ENCODE measurements around the gene AK9. TPM values are rescaled to one million over a fixed set of nuclear protein-coding genes. Genes with fewer than 3 reads are reported as not detected.

Gene AK9
- total and polyA plus RNA-seq, 10 of the 15 experiments (the other 5 are each of a cell fraction or from before 2014, with no cell fraction given): 2.1 to 7.4 (median 4.2) TPM

GRCh38 chr6:109477725-109478124 lies 213.3 kb downstream of the AK9 start:
- Histone ChIP-seq H3K79me2 (ENCODE audit: control insufficient read depth, insufficient read depth, low read length) (peaks cover 74% of the 10 kb centered on the region), H4K20me1 (ENCODE audit: control insufficient read depth, insufficient read depth) (no peaks in the 10 kb centered on the region), H3K36me3 (ENCODE audit: control insufficient read depth in 2 of 2, insufficient read depth in 2 of 2, low read length in 1 of 2) (peaks cover 0 to 29% of the 10 kb centered on the region in 2 experiments), H3K4me2 (ENCODE audit: control insufficient read depth, insufficient read depth) (peak overlapping the region; percentile 84), H3K27me3 (replicated peaks in 1 of 2; ENCODE audit: control insufficient read depth in 2 of 2, insufficient read depth in 2 of 2, low read length in 1 of 2) (no peaks in the 10 kb centered on the region), H3K4me1 (ENCODE audit: control insufficient read depth, insufficient read depth, low read length) (peaks cover 10% of the 10 kb centered on the region), H3K4me3 (peak overlapping the region; percentile 56), H3K9ac (ENCODE audit: control insufficient read depth, insufficient read depth, low read length) (peak overlapping the region; percentile 14; the same call in 1 of the 2 replicates), H2AFZ (ENCODE audit: control insufficient read depth, low read depth, low read length) (no peak overlapping the region), H3K9me3 (replicated peaks; ENCODE audit: control insufficient read depth, insufficient read depth, low read length) (no peaks in the 10 kb centered on the region), H3K27ac (ENCODE audit: control insufficient read depth, insufficient read depth) (peak overlapping the region; percentile 64)
- POLR2A ChIA-PET: interaction anchor here (0.6 to 9.3 kb wide), 3 partner anchors 18 to 37 kb away, joined by 3 to 132 read pairs (median 3); partner anchors contain the start of gene MICAL1
- intact Hi-C loops (cut with micrococcal nuclease; ENCODE audit: unreplicated experiment) (loop anchor here (10.0 kb wide), 1 partner anchor 707 kb away; the partner anchor contains the start of gene CDC40), in situ Hi-C loops (cut with MboI) (no loop called here)
- peak; percentile 47; the same call in 1 of the 2 replicates for TF ChIP-seq ZNF687 (IDR thresholded peaks at IDR 0.05)
- TF ChIP-seq IKZF1 (conservative IDR thresholded peaks at IDR 0.05): peak; percentile 45; the same call in 1 of the 2 replicates
- TF ChIP-seq NBN (IDR thresholded peaks at IDR 0.05): no peak
- no peak for TF ChIP-seq NFIC (IDR thresholded peaks at IDR 0.05; ENCODE audit: low read depth, low read length)
- 0 out of 2 replicates have a peak, but pooled peaks have one; percentile 61 for TF ChIP-seq WRNIP1 (IDR thresholded peaks at IDR 0.05; ENCODE audit: borderline replicate concordance, low read depth, low read length)
- TF ChIP-seq IKZF2 (IDR thresholded peaks at IDR 0.05): peak in 1 of 2 experiments; percentile 16; a peak in 1 of 4 replicates
- RAD21 ChIA-PET (ENCODE audit: unreplicated experiment): interaction anchor here (1.4 to 5.5 kb wide), 4 partner anchors 13 to 36 kb away, joined by 4 to 97 read pairs (median 15); partner anchors contain the start of gene MICAL1
- SMC1A ChIA-PET (ENCODE audit: uncharacterized antibody, unreplicated experiment): interaction anchor here (1.6 to 9.4 kb wide), 5 partner anchors 9 to 36 kb away, joined by 4 to 148 read pairs (median 22); partner anchors contain the start of genes MICAL1, PPIL6 and SMPD2
- ATAC-seq: peak; percentile 77
- no peak for DNase-seq (ENCODE audit: low read depth, low spot score)
- BruUV-seq (replicated peaks): no TSS peak
- FAIRE-seq: no peak
- 48% methylated on average over 2 of the region's 2 CpGs for WGBS (ENCODE audit: insufficient coverage, insufficient replicate concordance, low lambda C conversion rate, missing lambda C conversion rate)
- CTCF ChIA-PET: interaction anchor here (1.4 to 2.0 kb wide), 2 partner anchors 14 to 21 kb away, joined by 4 to 5 read pairs; no protein-coding TSS in a partner anchor

All from GM12878 (cell line).